ENCODE measurements around the gene PELI1. TPM values are rescaled to one million over a fixed set of nuclear protein-coding genes. Genes with fewer than 3 reads are reported as not detected.
"Not testable (repeated sequence)": the region's sequence is repeated elsewhere in the genome, so short reads cannot be mapped to it uniquely, and the experiment has no call there.

PELI1 gene
- polyA plus RNA-seq, 1 donor from 2014 or later = 34.9 TPM

- Histone ChIP-seq H3F3A (ENCODE audit: insufficient read depth, low read length, poor library complexity, severe bottlenecking) (no peaks in the 10 kb centered on the region), H2AFZ (ENCODE audit: low read depth, low read length) (no peak overlapping the region), H3K9ac (ENCODE audit: low read length) (no peak overlapping the region), H3K27me3 (ENCODE audit: insufficient read depth, low read depth, low read length) (no peaks in the 10 kb centered on the region), H3K9me2 (ENCODE audit: insufficient read depth, low read length) (no peaks in the 10 kb centered on the region), H4K20me1 (ENCODE audit: insufficient read depth) (no peaks in the 10 kb centered on the region), H3K4me3 (ENCODE audit: low read length) (no peak overlapping the region), H3K79me2 (replicated peaks; ENCODE audit: insufficient read depth, low read length) (no peaks in the 10 kb centered on the region), H3K4me2 (ENCODE audit: low read length) (no peak overlapping the region), H3K27ac (ENCODE audit: low read length) (no peak overlapping the region), H3K36me3 (ENCODE audit: insufficient read depth, low read length) (peaks cover 11% of the 10 kb centered on the region), H3K9me3 (ENCODE audit: low read length) (no peaks in the 10 kb centered on the region)
- TF ChIP-seq SMC3 (conservative IDR thresholded peaks at IDR 0.05; ENCODE audit: poor library complexity) (no peak), TAF1 (IDR thresholded peaks at IDR 0.05; ENCODE audit: low read depth) (no peak), EP300 (conservative IDR thresholded peaks at IDR 0.05; ENCODE audit: poor library complexity, severe bottlenecking) (no peak), CTCF (IDR thresholded peaks at IDR 0.05; ENCODE audit: poor library complexity, severe bottlenecking) (no peak), RAD21 (conservative IDR thresholded peaks at IDR 0.05) (no peak), EZH2 (IDR thresholded peaks at IDR 0.05; ENCODE audit: borderline replicate concordance, insufficient read depth, low read length, poor library complexity, severe bottlenecking) (no peak)
These were observed 43.1 kb downstream of the PELI1 start for GRCh38 chr2:64101141-64101591.

DNA sequence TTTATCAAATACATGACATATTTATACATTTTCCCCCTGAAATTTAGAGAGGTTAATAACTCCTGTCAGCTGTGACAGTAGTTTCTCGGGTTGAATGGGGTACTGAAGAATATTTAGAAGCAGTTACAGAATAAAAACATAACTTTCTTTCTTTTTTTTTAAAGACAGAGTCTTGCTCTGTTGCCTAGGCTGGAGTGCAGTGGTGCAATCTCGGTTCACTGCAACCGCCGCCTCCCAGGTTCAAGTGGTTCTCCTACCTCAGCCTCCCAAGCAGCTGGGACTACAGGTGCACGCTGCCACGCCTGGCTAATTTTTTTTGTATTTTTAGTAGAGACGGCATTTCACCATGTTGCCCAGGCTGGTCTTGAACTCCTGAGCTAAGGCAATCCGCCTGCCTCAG, 43.6 kb downstream of the PELI1 start:
- not testable (repeated sequence) for H3K4me3 ChIP-seq (ENCODE audit: low read length); H3K27ac ChIP-seq (ENCODE audit: low read length); H3K9me2 ChIP-seq (ENCODE audit: insufficient read depth, low read length); H3K9ac ChIP-seq (ENCODE audit: low read length); H2AFZ ChIP-seq (ENCODE audit: low read depth, low read length); H3K79me2 ChIP-seq (replicated peaks; ENCODE audit: insufficient read depth, low read length); H3K27me3 ChIP-seq (ENCODE audit: insufficient read depth, low read depth, low read length); H3K9me3 ChIP-seq (ENCODE audit: low read length); H3F3A ChIP-seq (ENCODE audit: insufficient read depth, low read length, poor library complexity, severe bottlenecking); H3K4me2 ChIP-seq (ENCODE audit: low read length); H4K20me1 ChIP-seq (ENCODE audit: insufficient read depth)
- peaks cover 13% of the 10 kb centered on the region for H3K36me3 ChIP-seq (ENCODE audit: insufficient read depth, low read length)

GRCh38 chr2:64094663-64095382, 49.4 kb downstream of the PELI1 start:
- H2AFZ ChIP-seq (ENCODE audit: low read depth, low read length) = no peak overlapping the region
- peaks cover 23% of the 10 kb centered on the region for H3K36me3 ChIP-seq (ENCODE audit: insufficient read depth, low read length)
- H4K20me1 ChIP-seq (ENCODE audit: insufficient read depth) = no peaks in the 10 kb centered on the region
- no peak overlapping the region for H3K4me2 ChIP-seq (ENCODE audit: low read length)
- no peak for TF ChIP-seq SMC3 (conservative IDR thresholded peaks at IDR 0.05; ENCODE audit: poor library complexity)
- no peak for TF ChIP-seq POLR2AphosphoS5 (IDR thresholded peaks at IDR 0.05)
- TF ChIP-seq RAD21 (conservative IDR thresholded peaks at IDR 0.05) = no peak
- TF ChIP-seq TAF1 (IDR thresholded peaks at IDR 0.05; ENCODE audit: low read depth) = no peak
- TF ChIP-seq MXI1 (conservative IDR thresholded peaks at IDR 0.05; ENCODE audit: poor library complexity, severe bottlenecking) = no peak
- no peak for TF ChIP-seq REST (IDR thresholded peaks at IDR 0.05; ENCODE audit: borderline replicate concordance)
- no peaks in the 10 kb centered on the region for H3K9me2 ChIP-seq (ENCODE audit: insufficient read depth, low read length)
- H3K9ac ChIP-seq (ENCODE audit: low read length) = no peak overlapping the region
- no peak overlapping the region for H3K4me3 ChIP-seq (ENCODE audit: low read length)
- H3K79me2 ChIP-seq (replicated peaks; ENCODE audit: insufficient read depth, low read length) = no peaks in the 10 kb centered on the region
- no peaks in the 10 kb centered on the region for H3K9me3 ChIP-seq (ENCODE audit: low read length)
- no peaks in the 10 kb centered on the region for H3K27me3 ChIP-seq (ENCODE audit: insufficient read depth, low read depth, low read length)
- H3K27ac ChIP-seq (ENCODE audit: low read length) = no peak overlapping the region
- H3F3A ChIP-seq (ENCODE audit: insufficient read depth, low read length, poor library complexity, severe bottlenecking) = no peaks in the 10 kb centered on the region

All from neural cell (in vitro differentiated cells).